ENCODE results near the gene CYP17A1.
A peak's percentile ranks its signal among the peaks of the same experiment; 100 is the strongest.
"Not testable (repeated sequence)": the region's sequence is repeated elsewhere in the genome, so short reads cannot be mapped to it uniquely, and the experiment has no call there.

Gene CYP17A1
- total RNA-seq, result 0 reads per million in 4 donors

DNA sequence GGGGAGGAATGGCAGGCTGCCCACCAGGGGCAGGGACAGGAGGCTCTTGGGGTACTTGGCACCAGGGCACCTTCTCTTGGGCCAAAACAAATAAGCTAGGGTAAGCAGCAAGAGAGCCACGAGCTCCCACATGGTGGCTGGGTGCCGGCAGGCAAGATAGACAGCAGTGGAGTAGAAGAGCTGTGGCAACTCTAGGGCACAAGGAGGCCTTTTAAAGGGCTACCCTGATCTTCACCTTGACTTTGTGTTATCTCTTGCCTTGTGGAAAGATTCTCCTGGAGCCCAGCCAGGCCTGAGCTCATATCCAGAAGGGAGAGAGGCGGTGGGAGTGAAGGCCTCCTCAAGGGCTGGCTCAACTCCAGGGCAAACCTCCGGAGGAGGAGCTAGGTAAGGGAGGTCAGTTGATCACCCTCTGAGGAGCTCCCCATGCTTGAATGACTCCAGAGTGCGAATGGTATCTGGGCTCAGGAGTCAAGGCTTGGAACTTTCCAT lies at the start of gene CYP17A1:
Gene CYP17A1, minus strand, starts transcription at position 184 of the 492 bp plus-strand sequence. Its CDS starts 52 bp downstream, at position 132.
- no peak for DNase-seq

DNA sequence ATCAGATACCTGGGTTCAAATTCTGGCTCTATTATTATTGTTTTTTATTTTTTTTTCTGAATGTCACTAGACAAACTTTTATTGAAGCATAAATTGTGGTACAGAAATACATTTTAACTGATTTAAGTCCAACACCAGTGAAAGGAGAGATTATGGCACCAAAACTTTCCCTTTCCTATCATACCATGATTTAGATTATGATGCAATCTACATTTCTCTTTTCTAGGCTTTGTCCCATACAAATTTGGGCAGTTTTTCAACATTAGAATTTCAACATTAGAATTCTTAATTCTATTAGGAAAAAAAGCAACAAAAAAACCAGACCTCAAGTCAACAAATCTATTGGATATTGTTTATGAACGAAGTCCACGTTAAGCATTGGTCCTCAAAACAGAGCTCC lies 43.0 kb upstream of the CYP17A1 start:
- no peak for DNase-seq

GRCh38 chr10:102878629-102879028 lies 41.4 kb upstream of the CYP17A1 start:
- no peak for DNase-seq

- DNase-seq, result no peak
These were observed 39.5 kb upstream of the CYP17A1 start for GRCh38 chr10:102876747-102877153.

DNA sequence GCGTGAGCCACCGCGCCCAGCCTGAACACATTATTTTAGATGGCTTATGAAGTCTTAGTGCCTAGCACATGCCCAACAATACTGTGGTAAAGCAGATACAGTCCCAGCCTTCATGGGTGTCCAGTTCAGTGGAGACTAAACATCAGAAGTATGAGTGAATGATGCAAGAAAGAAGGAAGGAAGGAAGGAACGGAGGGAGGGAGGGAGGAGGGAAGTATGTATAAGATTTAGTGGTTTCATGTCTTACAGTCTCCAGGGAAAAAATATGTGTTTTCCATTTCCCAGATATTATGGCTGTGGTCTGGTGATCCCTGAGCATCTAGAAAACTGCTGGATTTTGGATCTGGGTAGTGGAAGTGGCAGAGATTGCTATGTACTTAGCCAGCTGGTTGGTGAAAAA lies 35.0 kb upstream of the CYP17A1 start:
- no peak for DNase-seq

DNA sequence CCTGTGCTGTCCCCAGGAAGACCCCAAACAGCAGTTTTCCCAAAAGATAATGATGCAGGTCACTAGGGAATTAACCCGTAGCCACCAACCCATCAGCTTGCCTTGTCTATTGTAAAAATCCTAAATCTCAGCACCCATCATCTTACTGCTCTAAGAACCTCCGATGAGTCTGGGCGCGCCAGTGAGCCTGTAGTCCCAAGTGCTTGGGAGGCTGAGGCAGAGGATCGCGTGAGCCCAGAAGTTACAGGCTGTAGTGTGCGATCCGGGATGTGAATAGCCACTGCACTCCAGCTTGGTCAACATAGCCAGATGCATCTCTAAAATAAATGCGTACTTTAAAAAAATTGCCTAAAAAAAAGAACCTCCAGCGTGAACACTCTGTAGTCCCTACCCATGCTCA lies 33.0 kb upstream of the CYP17A1 start:
- DNase-seq, result no peak

DNA sequence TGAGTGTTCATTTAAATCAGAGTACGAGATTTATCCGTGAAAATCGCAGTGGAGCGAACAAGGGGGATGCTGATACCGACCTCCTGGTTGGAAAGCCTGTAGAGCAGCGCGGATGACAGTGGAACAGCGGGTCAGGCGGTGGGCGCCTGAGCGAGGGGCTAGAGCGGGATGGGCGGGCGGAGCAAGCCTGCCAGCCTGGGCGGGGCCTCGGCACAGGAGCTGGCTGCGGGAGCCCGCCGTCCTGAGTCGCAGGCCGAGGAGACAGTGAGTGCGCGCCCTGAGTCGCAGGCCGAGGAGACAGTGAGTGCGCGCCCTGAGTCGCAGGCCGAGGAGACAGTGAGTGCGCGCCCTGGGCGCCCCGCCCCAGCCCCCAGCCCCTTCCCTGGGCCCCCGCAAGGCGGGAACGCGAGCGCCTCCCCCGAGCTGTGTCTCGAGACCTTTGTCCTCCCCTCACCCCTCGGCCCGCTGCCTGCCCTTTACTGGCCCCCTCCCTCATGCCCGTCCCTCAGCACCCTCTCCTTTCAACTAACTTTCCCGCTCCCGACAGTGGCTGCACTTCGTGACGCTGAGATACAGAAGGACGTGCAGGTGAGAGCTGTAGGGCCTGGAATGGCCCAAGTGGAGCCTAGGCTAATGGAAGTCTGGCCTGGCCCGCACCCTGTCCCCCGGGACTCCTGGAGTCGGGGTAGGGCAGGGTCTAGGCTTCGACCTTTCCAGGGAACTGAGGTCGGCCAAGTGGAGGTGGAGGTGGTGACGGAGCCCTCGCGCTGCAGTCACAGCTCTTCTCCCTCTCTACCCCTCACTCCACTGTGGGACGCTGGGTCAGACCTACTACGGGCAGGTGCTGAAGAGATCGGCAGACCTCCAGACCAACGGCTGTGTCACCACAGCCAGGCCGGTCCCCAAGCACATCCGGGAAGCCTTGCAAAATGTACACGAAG lies 32.3 kb upstream of the CYP17A1 start, which contains the start of gene AS3MT:
Gene AS3MT, plus strand, starts transcription at position 213 of the 941 bp plus-strand sequence. Its CDS starts 123 bp downstream, at position 336.
- no peak for DNase-seq

GRCh38 chr10:102868911-102869257 lies 31.7 kb upstream of the CYP17A1 start:
- no peak for DNase-seq

GRCh38 chr10:102865620-102866019 lies 28.4 kb upstream of the CYP17A1 start:
- DNase-seq, result no peak

DNA sequence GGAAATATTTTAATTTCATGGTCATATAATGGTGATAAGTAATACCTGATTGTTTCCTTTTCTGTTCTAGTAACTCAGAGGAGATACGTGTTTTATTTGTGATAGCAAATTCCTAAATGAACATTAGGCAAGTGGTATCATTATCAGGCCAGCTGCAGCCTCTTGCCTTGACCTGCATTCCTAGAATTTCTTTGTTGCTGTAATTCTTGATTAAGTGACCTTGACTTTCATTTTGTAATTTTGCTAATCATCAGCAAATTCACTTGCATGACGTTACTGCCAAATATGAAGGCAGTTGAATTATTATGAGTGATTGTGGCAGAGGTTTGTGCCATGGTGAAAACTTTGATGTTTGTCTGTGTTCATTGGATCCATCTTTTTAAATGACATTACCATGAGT lies 26.4 kb upstream of the CYP17A1 start:
- DNase-seq, result no peak

DNA sequence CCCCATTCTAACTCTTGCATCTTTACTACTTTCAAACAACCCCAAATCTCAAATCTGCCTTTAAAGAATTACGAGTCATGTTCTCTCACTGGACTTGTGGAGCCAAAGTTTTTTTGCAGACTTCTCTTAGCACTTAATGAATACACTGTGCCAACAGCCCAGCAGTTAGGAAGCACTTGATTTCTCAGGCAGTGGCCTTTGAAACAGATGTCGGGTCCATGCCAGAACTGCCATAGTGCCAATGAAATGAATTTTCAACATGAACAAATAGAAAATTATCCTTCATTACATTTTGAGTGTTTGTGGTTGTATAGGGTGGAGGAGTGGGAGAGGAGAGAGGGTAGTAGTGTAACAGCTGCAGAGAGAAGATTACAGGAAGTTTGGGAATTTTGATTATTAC lies 22.7 kb upstream of the CYP17A1 start:
- no peak for DNase-seq

GRCh38 chr10:102856758-102857424 lies 19.7 kb upstream of the CYP17A1 start:
- DNase-seq, result no peak

GRCh38 chr10:102855731-102856436 lies 18.7 kb upstream of the CYP17A1 start:
- not testable (repeated sequence) for DNase-seq

DNA sequence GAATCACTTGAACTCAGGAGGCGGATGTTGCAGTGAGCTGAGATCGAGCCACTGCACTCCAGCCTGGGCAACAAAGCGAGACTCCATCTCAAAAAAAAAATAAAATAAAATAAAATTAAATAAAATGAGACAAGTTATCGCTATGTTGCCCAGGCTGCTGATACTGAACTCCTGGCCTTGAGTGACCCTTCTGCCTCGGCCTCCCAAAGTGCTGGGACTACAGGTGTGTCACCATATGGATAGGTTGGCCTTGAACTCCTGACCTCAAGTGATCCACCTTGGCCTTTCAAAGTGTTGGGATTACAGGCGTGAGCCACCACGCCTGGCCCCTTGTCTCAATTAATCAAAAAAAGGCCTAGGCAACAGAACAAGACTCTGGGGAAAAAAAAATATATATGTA lies 16.0 kb upstream of the CYP17A1 start:
- DNase-seq, result not testable (repeated sequence)

DNA sequence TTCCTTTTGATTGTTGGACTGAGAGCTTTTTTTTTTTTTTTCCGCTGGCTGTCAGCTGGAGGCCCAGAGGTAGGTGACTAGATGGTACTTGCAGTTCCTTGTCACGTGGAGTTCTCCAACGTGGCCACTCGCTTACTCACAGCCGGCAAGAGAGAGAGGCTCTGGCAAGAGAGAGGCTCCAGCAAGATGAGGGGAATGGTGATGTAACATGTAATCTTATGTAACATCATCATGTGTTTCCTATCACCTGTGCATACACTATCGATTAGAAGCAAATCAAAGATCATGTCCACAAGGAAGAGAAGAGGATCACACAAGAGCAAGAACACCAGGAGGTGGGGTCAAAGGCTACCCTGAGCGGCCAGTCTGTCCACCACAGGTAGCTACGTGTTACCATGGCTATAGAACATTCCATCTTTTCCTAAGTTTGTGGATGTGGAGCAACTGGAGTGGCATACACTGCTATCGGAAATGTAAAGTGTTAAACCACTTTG lies 12.9 kb upstream of the CYP17A1 start:
- DNase-seq, result no peak

DNA sequence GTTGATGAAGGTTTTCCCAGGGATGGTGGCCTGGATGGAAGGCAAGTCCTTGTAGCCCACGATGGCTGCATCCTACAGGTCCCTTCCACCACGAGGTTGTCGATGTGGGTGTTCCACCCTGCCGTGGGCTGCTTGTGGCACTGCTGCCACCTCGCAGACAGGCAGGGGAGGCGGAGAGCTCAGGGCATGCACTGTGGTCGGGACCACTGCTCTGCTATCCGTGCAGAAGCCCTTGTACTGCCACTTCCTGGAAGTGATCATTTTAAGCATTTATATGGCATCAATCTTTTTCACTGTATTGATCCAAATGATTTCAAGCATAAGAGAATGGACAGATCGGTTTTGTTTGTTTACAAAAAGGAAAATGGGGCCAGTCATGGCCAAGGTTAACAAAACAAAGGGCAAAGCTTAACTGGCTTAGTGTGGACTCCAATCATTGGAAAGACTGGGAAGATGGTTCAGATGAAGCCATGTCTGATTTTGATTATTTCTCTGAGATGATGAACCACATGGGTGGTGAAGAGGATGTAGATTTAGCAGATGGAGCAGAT lies 8.2 kb upstream of the CYP17A1 start:
- no peak for DNase-seq

- DNase-seq, result not testable (repeated sequence)
These were observed 7.1 kb upstream of the CYP17A1 start for GRCh38 chr10:102844190-102844776.

DNA sequence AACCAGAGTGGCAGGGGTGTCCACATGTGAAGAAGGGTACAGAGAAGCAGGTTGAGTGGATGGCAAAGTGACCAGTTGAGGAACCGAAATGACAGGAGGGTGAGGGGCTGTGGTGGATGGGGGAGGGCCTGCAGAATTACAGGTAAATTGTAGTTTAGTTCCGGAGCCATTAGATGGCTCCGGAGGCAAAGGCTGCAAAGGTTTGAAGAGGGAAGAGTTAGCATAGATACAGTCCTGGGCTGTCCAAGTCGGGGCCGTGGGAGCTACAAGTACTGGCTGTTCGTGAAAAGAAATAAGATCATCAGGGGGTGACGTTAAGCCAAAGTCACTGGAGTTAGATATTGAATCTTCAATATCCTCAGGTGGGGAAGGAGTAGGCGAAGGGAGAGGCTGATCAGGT lies 5.9 kb upstream of the CYP17A1 start:
- not testable (repeated sequence) for DNase-seq

GRCh38 chr10:102841827-102842345 lies 4.7 kb upstream of the CYP17A1 start:
- DNase-seq, result no peak

DNA sequence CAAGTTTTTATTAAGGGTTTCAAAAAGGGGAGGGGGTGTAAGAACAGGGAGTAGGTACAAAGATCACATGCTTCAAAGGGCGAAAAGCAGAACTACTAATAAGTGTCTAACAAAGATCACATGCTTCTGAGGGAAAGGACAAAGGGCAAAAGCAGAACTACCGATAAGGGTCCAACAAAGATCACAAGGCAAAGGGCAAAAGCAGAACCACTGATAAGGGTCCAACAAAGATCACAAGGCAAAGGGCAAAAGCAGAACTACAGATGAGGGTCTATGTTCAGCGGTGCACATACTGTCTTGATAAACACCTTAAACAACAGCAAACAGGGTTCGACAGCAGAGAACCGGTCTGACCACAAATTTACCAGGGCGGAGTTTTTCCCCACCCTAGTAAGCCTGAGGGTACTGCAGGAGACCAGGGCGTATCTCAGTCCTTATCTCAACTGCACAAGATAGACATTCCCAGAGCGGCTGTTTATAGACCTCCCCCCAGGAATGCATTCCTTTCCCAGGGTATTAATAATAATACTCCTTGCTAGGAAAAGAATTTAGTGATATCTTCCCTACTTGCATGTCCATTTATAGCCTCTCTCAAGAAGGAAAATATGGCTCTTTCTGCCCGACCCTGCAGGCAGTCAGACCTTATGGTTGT lies 1.2 kb upstream of the CYP17A1 start:
- not testable (repeated sequence) for DNase-seq

DNA sequence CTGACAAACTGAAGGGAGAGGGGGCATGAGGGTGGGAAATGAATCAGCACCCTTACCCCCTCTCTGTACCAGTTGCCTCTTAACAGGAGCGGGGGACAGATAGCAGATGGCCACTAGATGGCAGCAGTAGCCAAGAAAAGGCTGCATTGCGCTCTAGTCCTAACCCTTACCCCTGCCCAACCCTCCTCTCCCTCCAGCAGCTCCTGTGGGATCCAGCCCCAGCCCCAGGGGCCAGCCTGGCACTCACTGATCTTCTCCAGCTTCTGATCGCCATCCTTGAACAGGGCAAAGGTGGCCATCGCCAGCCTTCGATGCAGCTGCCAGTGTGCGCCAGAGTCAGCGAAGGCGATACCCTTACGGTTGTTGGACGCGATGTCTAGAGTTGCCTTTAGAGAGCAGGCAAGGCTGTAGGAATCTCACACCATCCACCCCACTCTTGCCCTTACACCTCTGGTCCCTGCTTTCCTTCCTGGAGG lies 2.2 kb downstream of the CYP17A1 start:
- peak; percentile 38 to 72 (median 64) for DNase-seq
